GM20000 (cell line): ENCODE results near the gene SLC6A7.

ENCODE experiments used
- DNase-seq: peaks from one replicate; pipeline ENCODE4 v3.0.0; 2012; ENCODE audit warnings: low spot score
- TF ChIP-seq, protein P1 (sequence below): IDR thresholded peaks from 2 replicates; pipeline ENCODE4 v1.5.1; 2012; ENCODE audit warnings: mild to moderate bottlenecking, control low read depth; ENCODE audit errors: extremely low read depth, missing control alignments

SLC6A7 gene

DNA sequence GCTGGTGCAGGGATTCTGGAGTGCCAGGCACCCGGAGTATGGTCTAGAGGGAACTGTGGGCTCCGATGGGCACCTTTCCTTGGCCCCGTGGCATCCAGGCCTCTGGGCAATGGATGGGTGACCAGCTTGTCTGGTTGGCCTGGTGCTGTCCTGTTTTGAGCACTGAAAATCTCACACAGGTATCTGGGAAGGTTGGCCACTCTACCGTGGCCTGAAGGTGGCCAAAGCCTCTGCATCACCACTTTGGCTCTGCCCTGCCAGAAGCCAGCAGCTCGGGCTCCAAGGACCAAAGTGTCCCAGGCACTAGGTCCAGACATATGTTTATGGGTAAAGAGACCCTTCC lies 28.8 kb downstream of the SLC6A7 start:
- TF ChIP-seq, protein P1, sequence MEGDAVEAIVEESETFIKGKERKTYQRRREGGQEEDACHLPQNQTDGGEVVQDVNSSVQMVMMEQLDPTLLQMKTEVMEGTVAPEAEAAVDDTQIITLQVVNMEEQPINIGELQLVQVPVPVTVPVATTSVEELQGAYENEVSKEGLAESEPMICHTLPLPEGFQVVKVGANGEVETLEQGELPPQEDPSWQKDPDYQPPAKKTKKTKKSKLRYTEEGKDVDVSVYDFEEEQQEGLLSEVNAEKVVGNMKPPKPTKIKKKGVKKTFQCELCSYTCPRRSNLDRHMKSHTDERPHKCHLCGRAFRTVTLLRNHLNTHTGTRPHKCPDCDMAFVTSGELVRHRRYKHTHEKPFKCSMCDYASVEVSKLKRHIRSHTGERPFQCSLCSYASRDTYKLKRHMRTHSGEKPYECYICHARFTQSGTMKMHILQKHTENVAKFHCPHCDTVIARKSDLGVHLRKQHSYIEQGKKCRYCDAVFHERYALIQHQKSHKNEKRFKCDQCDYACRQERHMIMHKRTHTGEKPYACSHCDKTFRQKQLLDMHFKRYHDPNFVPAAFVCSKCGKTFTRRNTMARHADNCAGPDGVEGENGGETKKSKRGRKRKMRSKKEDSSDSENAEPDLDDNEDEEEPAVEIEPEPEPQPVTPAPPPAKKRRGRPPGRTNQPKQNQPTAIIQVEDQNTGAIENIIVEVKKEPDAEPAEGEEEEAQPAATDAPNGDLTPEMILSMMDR, result no peak
- DNase-seq, result no peak

- no peak for DNase-seq
- TF ChIP-seq, protein P1, result no peak
Observed at GRCh38 chr5:150219142-150219541, 29.3 kb downstream of the SLC6A7 start.

GRCh38 chr5:150219861-150220260 lies 30.0 kb downstream of the SLC6A7 start:
- TF ChIP-seq, protein P1, result no peak
- no peak for DNase-seq

DNA sequence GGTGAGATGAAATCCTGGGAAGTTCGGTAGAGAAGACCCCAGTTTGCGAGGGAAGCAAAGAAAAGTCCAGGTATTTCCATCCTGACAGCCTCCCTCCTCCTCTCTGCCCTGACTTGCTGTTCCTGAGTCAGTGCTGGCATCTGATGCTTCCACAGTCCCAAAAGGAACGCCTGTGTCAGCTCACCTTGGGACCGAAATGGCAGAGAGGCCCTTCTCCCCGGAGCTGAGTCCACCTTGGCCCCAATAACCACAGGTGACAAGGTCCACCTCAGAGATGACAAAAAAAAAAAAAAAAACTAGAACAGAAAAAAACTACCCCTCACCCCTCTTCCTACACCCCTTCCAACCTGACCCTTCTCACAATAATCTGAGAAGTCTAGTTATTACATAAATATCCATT lies 31.6 kb downstream of the SLC6A7 start:
- DNase-seq, result no peak
- TF ChIP-seq, protein P1, result no peak

DNA sequence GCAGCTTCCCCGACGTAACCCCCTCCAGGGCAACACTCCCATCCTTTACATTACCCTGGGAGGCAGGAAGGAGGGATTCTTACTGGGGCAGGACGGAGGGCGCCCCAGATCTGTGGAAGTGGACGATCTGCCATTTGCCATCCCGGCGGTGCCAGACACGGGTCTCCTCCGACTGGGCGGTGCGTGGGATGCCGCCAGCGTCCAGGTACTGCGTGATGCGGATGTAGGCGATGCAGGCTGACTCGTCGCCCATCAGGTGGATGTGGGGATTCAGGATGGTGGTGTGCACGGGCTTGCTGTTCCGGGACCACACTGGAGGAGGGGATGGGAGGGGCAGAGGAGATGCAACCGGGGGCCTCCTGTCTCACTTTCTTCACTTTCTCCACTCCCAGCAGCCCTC lies 33.0 kb downstream of the SLC6A7 start:
- no peak for DNase-seq
- TF ChIP-seq, protein P1, result no peak

DNA sequence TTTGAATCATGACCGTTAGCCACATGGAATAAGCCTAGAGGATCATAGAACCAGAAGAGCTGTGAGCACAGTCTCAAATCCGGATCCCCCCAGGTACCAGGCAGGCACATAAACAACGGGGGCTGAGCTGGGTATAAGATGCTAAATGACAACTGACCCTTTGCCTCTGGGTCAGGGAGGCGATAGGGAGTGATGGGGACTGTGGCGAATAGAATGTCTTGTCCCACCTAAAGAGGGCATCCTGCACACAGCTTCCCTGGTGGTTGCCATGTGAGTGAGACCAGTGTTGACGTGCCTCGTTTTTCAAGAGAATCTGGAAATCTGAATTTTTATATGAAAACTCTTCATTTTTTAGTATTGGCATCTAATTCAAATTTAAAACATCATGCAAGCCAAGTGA lies 33.6 kb downstream of the SLC6A7 start:
- no peak for DNase-seq
- TF ChIP-seq, protein P1, result no peak

- DNase-seq, result no peak
- TF ChIP-seq, protein P1, result no peak
Observed at GRCh38 chr5:150224483-150225027, 34.7 kb downstream of the SLC6A7 start.
